ENCODE results near the gene OSBPL2. TPM values are rescaled to one million over a fixed set of nuclear protein-coding genes. Genes with fewer than 3 reads are reported as not detected.

OSBPL2 gene
- total and polyA plus RNA-seq, 2 donors (not counting 1 experiment from before 2014, with no cell fraction given): 13.3 to 27.9 TPM

DNA sequence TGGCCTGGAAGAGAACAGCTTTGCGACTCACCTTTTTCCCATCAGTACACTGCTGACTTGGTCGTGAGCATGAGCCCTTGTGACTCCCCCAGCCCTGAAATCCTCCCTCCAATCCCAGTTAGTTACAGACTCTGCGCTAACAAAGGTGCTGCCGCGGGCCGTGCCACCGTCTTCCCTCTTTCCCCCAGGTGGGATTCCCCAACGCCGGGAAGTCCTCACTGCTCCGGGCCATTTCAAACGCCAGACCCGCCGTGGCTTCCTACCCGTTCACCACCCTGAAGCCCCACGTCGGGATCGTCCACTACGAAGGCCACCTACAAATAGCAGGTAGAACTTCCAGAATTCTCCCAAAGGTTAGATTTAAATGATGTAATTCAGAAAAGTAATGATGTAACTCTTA is 39.4 kb upstream of the OSBPL2 start:
- no peak for DNase-seq (ENCODE audit: low read depth in 2 of 2)
- H3K9me3 ChIP-seq (ENCODE audit: control insufficient read depth, insufficient read depth, low read depth, low read length): no peaks in the 10 kb centered on the region
- no peaks in the 10 kb centered on the region for H3K79me2 ChIP-seq (ENCODE audit: control insufficient read depth, insufficient read depth, low read length)
- H3K4me2 ChIP-seq (ENCODE audit: extremely low read depth, insufficient read depth, low read length): no peak overlapping the region
- no peak overlapping the region for H3K4me3 ChIP-seq (replicated peaks in 1 of 4; ENCODE audit: control extremely low read depth in 1 of 4, insufficient read depth in 1 of 4, low read depth in 3 of 4, low read length in 4 of 4)
- no peaks in the 10 kb centered on the region for H4K20me1 ChIP-seq (ENCODE audit: control insufficient read depth, extremely low read depth, insufficient read depth, low read length)
- H3K9ac ChIP-seq (ENCODE audit: insufficient read depth, low read length): no peak overlapping the region
- peaks cover 22% of the 10 kb centered on the region for H3K36me3 ChIP-seq (ENCODE audit: control insufficient read depth, insufficient read depth, low read length)
- no peak overlapping the region for H2AFZ ChIP-seq (ENCODE audit: low read length)
- no peak for TF ChIP-seq EZH2 (IDR thresholded peaks at IDR 0.05; ENCODE audit: low read length, missing control alignments)
- TF ChIP-seq, protein P1, sequence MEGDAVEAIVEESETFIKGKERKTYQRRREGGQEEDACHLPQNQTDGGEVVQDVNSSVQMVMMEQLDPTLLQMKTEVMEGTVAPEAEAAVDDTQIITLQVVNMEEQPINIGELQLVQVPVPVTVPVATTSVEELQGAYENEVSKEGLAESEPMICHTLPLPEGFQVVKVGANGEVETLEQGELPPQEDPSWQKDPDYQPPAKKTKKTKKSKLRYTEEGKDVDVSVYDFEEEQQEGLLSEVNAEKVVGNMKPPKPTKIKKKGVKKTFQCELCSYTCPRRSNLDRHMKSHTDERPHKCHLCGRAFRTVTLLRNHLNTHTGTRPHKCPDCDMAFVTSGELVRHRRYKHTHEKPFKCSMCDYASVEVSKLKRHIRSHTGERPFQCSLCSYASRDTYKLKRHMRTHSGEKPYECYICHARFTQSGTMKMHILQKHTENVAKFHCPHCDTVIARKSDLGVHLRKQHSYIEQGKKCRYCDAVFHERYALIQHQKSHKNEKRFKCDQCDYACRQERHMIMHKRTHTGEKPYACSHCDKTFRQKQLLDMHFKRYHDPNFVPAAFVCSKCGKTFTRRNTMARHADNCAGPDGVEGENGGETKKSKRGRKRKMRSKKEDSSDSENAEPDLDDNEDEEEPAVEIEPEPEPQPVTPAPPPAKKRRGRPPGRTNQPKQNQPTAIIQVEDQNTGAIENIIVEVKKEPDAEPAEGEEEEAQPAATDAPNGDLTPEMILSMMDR (conservative IDR thresholded peaks at IDR 0.05 in 1 of 2, IDR thresholded peaks at IDR 0.05 in 1 of 2; ENCODE audit: low read depth in 1 of 2, low read length in 2 of 2): no peak
- H3K4me1 ChIP-seq (ENCODE audit: control insufficient read depth, extremely low read depth, insufficient read depth, low read length): no peaks in the 10 kb centered on the region
- H3K27me3 ChIP-seq (ENCODE audit: control insufficient read depth, insufficient read depth, low read length): no peaks in the 10 kb centered on the region
- no peak overlapping the region for H3K27ac ChIP-seq (ENCODE audit: insufficient read depth, low read length)

DNA sequence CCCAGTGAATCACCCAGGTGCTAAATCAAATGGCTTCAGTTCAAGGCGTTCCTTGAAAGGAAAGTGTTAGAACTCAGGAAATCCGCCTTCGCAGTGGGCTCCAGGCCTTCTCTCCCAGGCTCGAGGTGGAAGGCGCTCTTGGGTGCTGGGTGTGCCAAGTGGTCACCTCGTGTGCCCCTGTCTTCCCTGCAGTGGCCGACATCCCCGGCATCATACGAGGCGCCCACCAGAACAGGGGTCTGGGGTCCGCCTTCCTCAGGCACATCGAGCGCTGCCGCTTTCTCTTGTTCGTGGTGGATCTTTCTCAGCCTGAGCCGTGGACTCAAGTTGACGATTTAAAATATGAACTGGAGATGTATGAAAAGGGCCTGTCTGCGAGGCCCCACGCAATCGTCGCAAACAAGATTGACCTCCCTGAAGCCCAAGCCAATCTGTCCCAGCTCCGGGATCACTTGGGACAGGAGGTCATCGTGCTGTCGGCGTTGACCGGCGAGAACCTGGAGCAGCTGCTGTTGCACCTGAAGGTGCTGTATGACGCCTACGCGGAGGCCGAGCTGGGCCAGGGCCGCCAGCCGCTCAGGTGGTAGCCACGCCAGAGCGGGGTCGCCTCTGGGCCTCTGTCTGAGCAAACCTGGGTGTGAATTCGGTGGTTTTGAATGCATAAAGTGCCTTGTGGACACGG is 37.7 kb upstream of the OSBPL2 start:
- DNase-seq (ENCODE audit: low read depth in 2 of 2): no peak
- no peak overlapping the region for H2AFZ ChIP-seq (ENCODE audit: low read length)
- no peak overlapping the region for H3K4me3 ChIP-seq (replicated peaks in 1 of 4; ENCODE audit: control extremely low read depth in 1 of 4, insufficient read depth in 1 of 4, low read depth in 3 of 4, low read length in 4 of 4)
- TF ChIP-seq EZH2 (IDR thresholded peaks at IDR 0.05; ENCODE audit: low read length, missing control alignments): no peak
- TF ChIP-seq, protein P1 (conservative IDR thresholded peaks at IDR 0.05 in 1 of 2, IDR thresholded peaks at IDR 0.05 in 1 of 2; ENCODE audit: low read depth in 1 of 2, low read length in 2 of 2): no peak
- H3K27me3 ChIP-seq (ENCODE audit: control insufficient read depth, insufficient read depth, low read length): no peaks in the 10 kb centered on the region
- no peak overlapping the region for H3K27ac ChIP-seq (ENCODE audit: insufficient read depth, low read length)
- H3K9ac ChIP-seq (ENCODE audit: insufficient read depth, low read length): no peak overlapping the region
- no peaks in the 10 kb centered on the region for H3K79me2 ChIP-seq (ENCODE audit: control insufficient read depth, insufficient read depth, low read length)
- H4K20me1 ChIP-seq (ENCODE audit: control insufficient read depth, extremely low read depth, insufficient read depth, low read length): no peaks in the 10 kb centered on the region
- no peak overlapping the region for H3K4me2 ChIP-seq (ENCODE audit: extremely low read depth, insufficient read depth, low read length)
- no peaks in the 10 kb centered on the region for H3K4me1 ChIP-seq (ENCODE audit: control insufficient read depth, extremely low read depth, insufficient read depth, low read length)
- peaks cover 22% of the 10 kb centered on the region for H3K36me3 ChIP-seq (ENCODE audit: control insufficient read depth, insufficient read depth, low read length)
- no peaks in the 10 kb centered on the region for H3K9me3 ChIP-seq (ENCODE audit: control insufficient read depth, insufficient read depth, low read depth, low read length)

DNA sequence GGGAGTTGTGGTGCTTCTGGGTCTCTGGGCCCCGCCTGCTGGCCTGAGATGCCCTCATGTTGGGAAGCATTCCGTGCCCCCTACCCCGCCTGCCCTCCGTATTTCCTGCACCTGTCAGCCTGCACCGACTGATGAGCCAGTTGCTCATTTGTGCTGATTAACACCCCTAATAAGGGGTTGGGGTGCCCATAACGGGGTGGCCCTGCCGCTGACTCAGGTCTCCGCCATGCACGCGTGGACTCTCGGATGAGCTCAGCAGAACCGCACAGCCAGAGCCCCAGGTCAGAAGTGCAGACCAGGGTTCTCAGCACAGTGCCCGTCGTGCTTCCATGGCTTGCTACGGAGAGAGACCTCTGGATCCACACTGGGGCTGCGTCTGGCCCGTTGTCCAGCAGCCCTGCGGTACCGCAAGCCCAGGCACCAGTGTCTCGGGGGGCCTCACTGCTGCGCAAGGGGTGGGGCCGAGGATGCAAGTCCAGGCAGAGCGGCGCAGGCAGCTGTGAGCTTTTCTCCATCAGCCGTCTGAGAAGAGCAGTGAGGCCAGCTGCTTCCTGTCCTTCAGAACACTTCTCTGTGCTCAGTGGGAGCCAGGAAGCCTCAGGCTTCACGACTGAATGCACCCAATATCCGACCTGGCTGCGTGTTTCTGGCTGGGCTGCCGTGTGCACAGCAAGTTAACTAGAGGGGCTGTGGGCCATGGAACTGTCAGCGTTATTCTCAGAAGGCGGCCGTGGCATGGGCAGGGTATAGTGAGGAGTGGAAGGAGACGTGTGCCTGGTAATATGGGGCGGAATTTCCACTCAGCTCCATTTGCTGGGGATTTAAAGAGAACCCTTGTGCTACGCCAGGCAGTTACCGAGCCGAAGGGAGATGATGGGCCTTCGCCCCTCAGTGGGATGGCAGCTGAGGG is 36.9 kb upstream of the OSBPL2 start:
- no peaks in the 10 kb centered on the region for H3K27me3 ChIP-seq (ENCODE audit: control insufficient read depth, insufficient read depth, low read length)
- DNase-seq (ENCODE audit: low read depth in 2 of 2): no peak
- peaks cover 22% of the 10 kb centered on the region for H3K36me3 ChIP-seq (ENCODE audit: control insufficient read depth, insufficient read depth, low read length)
- no peaks in the 10 kb centered on the region for H3K9me3 ChIP-seq (ENCODE audit: control insufficient read depth, insufficient read depth, low read depth, low read length)
- no peaks in the 10 kb centered on the region for H3K79me2 ChIP-seq (ENCODE audit: control insufficient read depth, insufficient read depth, low read length)
- H2AFZ ChIP-seq (ENCODE audit: low read length): no peak overlapping the region
- no peak overlapping the region for H3K4me2 ChIP-seq (ENCODE audit: extremely low read depth, insufficient read depth, low read length)
- no peak overlapping the region for H3K4me3 ChIP-seq (replicated peaks in 1 of 4; ENCODE audit: control extremely low read depth in 1 of 4, insufficient read depth in 1 of 4, low read depth in 3 of 4, low read length in 4 of 4)
- no peak for TF ChIP-seq EZH2 (IDR thresholded peaks at IDR 0.05; ENCODE audit: low read length, missing control alignments)
- TF ChIP-seq, protein P1 (conservative IDR thresholded peaks at IDR 0.05 in 1 of 2, IDR thresholded peaks at IDR 0.05 in 1 of 2; ENCODE audit: low read depth in 1 of 2, low read length in 2 of 2): no peak
- H3K9ac ChIP-seq (ENCODE audit: insufficient read depth, low read length): no peak overlapping the region
- H4K20me1 ChIP-seq (ENCODE audit: control insufficient read depth, extremely low read depth, insufficient read depth, low read length): no peaks in the 10 kb centered on the region
- H3K27ac ChIP-seq (ENCODE audit: insufficient read depth, low read length): no peak overlapping the region
- no peaks in the 10 kb centered on the region for H3K4me1 ChIP-seq (ENCODE audit: control insufficient read depth, extremely low read depth, insufficient read depth, low read length)
